Caki2 (cell line): ENCODE results near the gene E2F4. TPM values are rescaled to one million over a fixed set of nuclear protein-coding genes. Genes with fewer than 3 reads are reported as not detected.

Source experiments
- DNase-seq: peaks from one replicate; pipeline ENCODE4 v3.0.0-alpha.2; 2015; ENCODE audit warnings: low read depth
- in situ Hi-C: cut with HindIII; loops from 2 replicates; pipeline ENCODE4 v1.10.0; 2016; ENCODE audit warnings: low sequenced_read_pairs, low pct_unique_long_range_greater_than_20kb, mixed read lengths
- total RNA-seq: library from RNA; depleted of rRNA; stranded (reverse); fragments of >200 nt; shearing (Covaris generic); gene quantifications from 2 replicates; pipeline ENCODE4 v1.2.3, GENCODE V29; 2014; ENCODE audit warnings: low replicate concordance

E2F4 gene
- total RNA-seq, 1 experiment from 2014 or later, result 91.2 TPM

GRCh38 chr16:67216612-67217490, 24.9 kb downstream of the E2F4 start:
- DNase-seq, result no peak
- in situ Hi-C loops, result no loop called here

GRCh38 chr16:67223992-67224391, 32.0 kb downstream of the E2F4 start:
- in situ Hi-C loops, result no loop called here
- no peak for DNase-seq

- in situ Hi-C loops, result no loop called here
Measured at GRCh38 chr16:67226295-67226803, 34.4 kb downstream of the E2F4 start.

GRCh38 chr16:67226804-67227566, 35.0 kb downstream of the E2F4 start, which contains the start of gene TMEM208:
TSS of gene TMEM208 (plus strand) at chr16:67227130. CDS start at chr16:67227219, 89 bp downstream.
- in situ Hi-C loops, result no loop called here
- peak; percentile 98 for DNase-seq

More at GRCh38 chr16:67226295-67226803, 34.4 kb downstream of the E2F4 start:
- DNase-seq, result no peak

GRCh38 chr16:67227567-67227921, 35.6 kb downstream of the E2F4 start:
- in situ Hi-C loops, result no loop called here
- no peak for DNase-seq

- in situ Hi-C loops, result no loop called here
- DNase-seq, result no peak
Measured at GRCh38 chr16:67228034-67228785, 36.3 kb downstream of the E2F4 start.

GRCh38 chr16:67228905-67229304, 37.0 kb downstream of the E2F4 start:
- in situ Hi-C loops, result no loop called here
- no peak for DNase-seq

GRCh38 chr16:67229906-67230808, 38.2 kb downstream of the E2F4 start:
- in situ Hi-C loops, result no loop called here

GRCh38 chr16:67230809-67231660, 39.1 kb downstream of the E2F4 start:
- in situ Hi-C loops, result no loop called here

More at GRCh38 chr16:67229906-67230808, 38.2 kb downstream of the E2F4 start:
- no peak for DNase-seq

GRCh38 chr16:67233596-67233995, 41.6 kb downstream of the E2F4 start:
- no peak for DNase-seq
- in situ Hi-C loops, result no loop called here

More at GRCh38 chr16:67230809-67231660, 39.1 kb downstream of the E2F4 start:
- no peak for DNase-seq

GRCh38 chr16:67234180-67234597, 42.2 kb downstream of the E2F4 start:
- DNase-seq, result no peak
- in situ Hi-C loops, result no loop called here

GRCh38 chr16:67235816-67236562, 44.0 kb downstream of the E2F4 start:
- DNase-seq, result no peak

GRCh38 chr16:67236563-67237395, 44.8 kb downstream of the E2F4 start:
- in situ Hi-C loops, result no loop called here
- peak; percentile 67 for DNase-seq

More at GRCh38 chr16:67235816-67236562, 44.0 kb downstream of the E2F4 start:
- in situ Hi-C loops, result no loop called here

- in situ Hi-C loops, result no loop called here
Measured at GRCh38 chr16:67237396-67238277, 45.7 kb downstream of the E2F4 start.

More at GRCh38 chr16:67237396-67238277, 45.7 kb downstream of the E2F4 start:
- no peak for DNase-seq
